HEK293 (cell line): ENCODE measurements around the gene ACHE.

Source experiments
- CTCF ChIA-PET: fragments of 350-600 bp; formaldehyde crosslinking; extraction: SDS; loops from one replicate; lab custom pipeline; 2021; ENCODE audit warnings: antibody characterized with exemption; lab: Yijun Ruan, JAX
- POLR2A ChIA-PET: fragments of 300-600 bp; formaldehyde crosslinking; extraction: SDS; loops from one replicate; lab custom pipeline; 2020; ENCODE audit warnings: antibody characterized with exemption, inconsistent platforms; lab: Yijun Ruan, JAX
- H3K27ac ChIP-seq: fragments of 200-500 bp; sonication (Bioruptor generic); 2 replicates; pipeline ENCODE4 v1.5.1; 2014; ENCODE audit warnings: low read depth, low read length, control low read depth, inconsistent platforms; ENCODE audit errors: extremely low read depth
- H3K36me3 ChIP-seq, 2 experiments: fragments of 200-500 bp in 1 of 2; sonication (Bioruptor generic) in 1 of 2; 1 replicate in 1 of 2; 2 replicates in 1 of 2; pipeline ENCODE4 v1.5.1; 2014 to 2017; ENCODE audit warnings: inconsistent platforms in 2 of 2, low read length in 2 of 2; ENCODE audit not compliant: control insufficient read depth in 2 of 2, insufficient read depth in 1 of 2
- H3K4me1 ChIP-seq: fragments of 200-500 bp; sonication (Bioruptor generic); 2 replicates; pipeline ENCODE4 v1.5.1; 2014; ENCODE audit warnings: mild to moderate bottlenecking, low read length, inconsistent platforms; ENCODE audit not compliant: control insufficient read depth, insufficient read depth
- H3K4me3 ChIP-seq: 2 replicates; pipeline ENCODE4 v1.5.1; 2011; ENCODE audit warnings: low read depth, mild to moderate bottlenecking, control low read depth, low read length, moderate library complexity
- H3K9me3 ChIP-seq: fragments of 200-500 bp; sonication (Bioruptor generic); 2 replicates; pipeline ENCODE4 v1.5.1; 2014; ENCODE audit warnings: low read depth, low read length, inconsistent platforms; ENCODE audit not compliant: control insufficient read depth, insufficient read depth
- BCL11B ChIP-seq: fragments of 450-650 bp; formaldehyde crosslinking; IDR thresholded peaks from 2 replicates; pipeline ENCODE4 v1.5.1; 2016; ENCODE audit warnings: low read depth, missing biosample characterization, missing genetic modification characterization
- HIC1 ChIP-seq: fragments of 450-650 bp; formaldehyde crosslinking; IDR thresholded peaks from 2 replicates; pipeline ENCODE4 v1.5.1; 2016; ENCODE audit warnings: missing biosample characterization, missing genetic modification characterization
- RBAK ChIP-seq: fragments of 450-650 bp; formaldehyde crosslinking; IDR thresholded peaks from 2 replicates; pipeline ENCODE4 v1.5.1; 2016; ENCODE audit warnings: missing biosample characterization, missing genetic modification characterization
- TRIM28 ChIP-seq: IDR thresholded peaks from 2 replicates; pipeline ENCODE4 v1.6.1; 2011; ENCODE audit warnings: low read length, control low read depth, borderline replicate concordance
- YY1 ChIP-seq: fragments of 450-650 bp; formaldehyde crosslinking; IDR thresholded peaks from 2 replicates; pipeline ENCODE4 v1.5.1; 2018; ENCODE audit warnings: missing biosample characterization, missing genetic modification characterization
- ZBTB11 ChIP-seq: fragments of 450-650 bp; formaldehyde crosslinking; conservative IDR thresholded peaks from 2 replicates; pipeline ENCODE4 v1.5.1; 2016; ENCODE audit warnings: low read depth, missing biosample characterization, missing genetic modification characterization
- ZBTB21 ChIP-seq: fragments of 450-650 bp; formaldehyde crosslinking; IDR thresholded peaks from 2 replicates; pipeline ENCODE4 v1.5.1; 2017; ENCODE audit warnings: missing biosample characterization, missing genetic modification characterization
- ZFHX2 ChIP-seq: fragments of 450-650 bp; formaldehyde crosslinking; conservative IDR thresholded peaks from 2 replicates; pipeline ENCODE4 v1.5.1; 2016; ENCODE audit warnings: missing biosample characterization, missing genetic modification characterization
- ZNF169 ChIP-seq: fragments of 450-650 bp; formaldehyde crosslinking; IDR thresholded peaks from 2 replicates; pipeline ENCODE4 v1.5.1; 2016; ENCODE audit warnings: missing biosample characterization, missing genetic modification characterization
- ZNF175 ChIP-seq: fragments of 450-650 bp; formaldehyde crosslinking; IDR thresholded peaks from 2 replicates; pipeline ENCODE4 v1.5.1; 2016; ENCODE audit warnings: missing biosample characterization, missing genetic modification characterization
- ZNF184 ChIP-seq: fragments of 450-650 bp; IDR thresholded peaks from 2 replicates; pipeline ENCODE4 v1.5.1; 2018; ENCODE audit warnings: missing biosample characterization, mild to moderate bottlenecking, missing genetic modification characterization
- ZNF2 ChIP-seq: fragments of 450-650 bp; formaldehyde crosslinking; IDR thresholded peaks from 2 replicates; pipeline ENCODE4 v1.5.1; 2016; ENCODE audit warnings: missing biosample characterization, missing genetic modification characterization
- ZNF280D ChIP-seq: fragments of 450-650 bp; formaldehyde crosslinking; IDR thresholded peaks from 2 replicates; pipeline ENCODE4 v1.5.1; 2016; ENCODE audit warnings: missing biosample characterization, missing genetic modification characterization
- ZNF398 ChIP-seq: fragments of 450-650 bp; formaldehyde crosslinking; IDR thresholded peaks from 2 replicates; pipeline ENCODE4 v1.5.1; 2017; ENCODE audit warnings: missing biosample characterization, missing genetic modification characterization
- ZNF426 ChIP-seq: fragments of 450-650 bp; formaldehyde crosslinking; IDR thresholded peaks from 2 replicates; pipeline ENCODE4 v1.5.1; 2017; ENCODE audit warnings: missing biosample characterization, missing genetic modification characterization, mild to moderate bottlenecking, inconsistent platforms, moderate library complexity
- ZNF501 ChIP-seq: fragments of 450-650 bp; formaldehyde crosslinking; IDR thresholded peaks from 2 replicates; pipeline ENCODE4 v1.5.1; 2016; ENCODE audit warnings: missing biosample characterization, missing genetic modification characterization
- ZNF529 ChIP-seq: fragments of 450-650 bp; formaldehyde crosslinking; IDR thresholded peaks from 2 replicates; pipeline ENCODE4 v1.5.1; 2017; ENCODE audit warnings: missing genetic modification characterization, missing biosample characterization; ENCODE audit not compliant: insufficient replicate concordance
- ZNF555 ChIP-seq: fragments of 450-650 bp; formaldehyde crosslinking; conservative IDR thresholded peaks from 2 replicates; pipeline ENCODE4 v1.5.1; 2017; ENCODE audit warnings: missing biosample characterization, mild to moderate bottlenecking, missing genetic modification characterization, inconsistent platforms
- ZNF658 ChIP-seq: fragments of 450-650 bp; formaldehyde crosslinking; IDR thresholded peaks from 2 replicates; pipeline ENCODE4; 2016; ENCODE audit warnings: missing biosample characterization, missing genetic modification characterization
- ZNF791 ChIP-seq: fragments of 450-650 bp; formaldehyde crosslinking; IDR thresholded peaks from 2 replicates; pipeline ENCODE4 v1.5.1; 2016; ENCODE audit warnings: missing biosample characterization, missing genetic modification characterization

The ACHE gene

GRCh38 chr7:100908512-100908911, 12.8 kb upstream of the ACHE start:
- no peaks in the 10 kb centered on the region for H3K36me3 ChIP-seq
- POLR2A ChIA-PET, result no interaction called here
- no peaks in the 10 kb centered on the region for H3K9me3 ChIP-seq
- H3K27ac ChIP-seq, result no peak overlapping the region
- no peaks in the 10 kb centered on the region for H3K4me1 ChIP-seq
- CTCF ChIA-PET, result no interaction called here
- TF ChIP-seq ZNF184 (tag by site-specific recombination), result peak; percentile 97
- no peak for TF ChIP-seq ZBTB21 (tag by site-specific recombination)
- no peak overlapping the region for H3K4me3 ChIP-seq

GRCh38 chr7:100902638-100903037, 7.0 kb upstream of the ACHE start:
- H3K27ac ChIP-seq, result no peak overlapping the region
- H3K4me1 ChIP-seq, result no peaks in the 10 kb centered on the region
- no peak overlapping the region for H3K4me3 ChIP-seq
- ChIA-PET POLR2A (no interaction called here), CTCF (interaction anchor here (0.7 to 3.9 kb wide), 2 partner anchors 156 to 183 kb away, joined by 3 to 22 read pairs; no protein-coding TSS in a partner anchor)
- H3K36me3 ChIP-seq, result no peaks in the 10 kb centered on the region
- no peaks in the 10 kb centered on the region for H3K9me3 ChIP-seq
- no peak for TF ChIP-seq ZBTB11
- TF ChIP-seq ZFHX2 (tag by site-specific recombination), result no peak
- TF ChIP-seq ZNF658, result no peak
- no peak for TF ChIP-seq ZNF791
- TF ChIP-seq ZNF426 (tag by site-specific recombination), result no peak
- no peak for TF ChIP-seq ZNF555 (tag by site-specific recombination)
- no peak for TF ChIP-seq ZNF2 (tag by site-specific recombination)
- no peak for TF ChIP-seq ZNF529 (tag by site-specific recombination)
- no peak for TF ChIP-seq ZNF398 (tag by site-specific recombination)
- no peak for TF ChIP-seq ZNF175 (tag by site-specific recombination)
- no peak for TF ChIP-seq RBAK (tag by site-specific recombination)
- no peak for TF ChIP-seq TRIM28
- no peak for TF ChIP-seq YY1 (tag by site-specific recombination)
- TF ChIP-seq BCL11B (tag by site-specific recombination), result no peak
- no peak for TF ChIP-seq ZNF169

GRCh38 chr7:100901921-100902332, 6.2 kb upstream of the ACHE start:
- Histone ChIP-seq H3K9me3 (no peaks in the 10 kb centered on the region), H3K4me1 (no peaks in the 10 kb centered on the region), H3K4me3 (no peak overlapping the region), H3K36me3 (no peaks in the 10 kb centered on the region), H3K27ac (no peak overlapping the region)
- ChIA-PET CTCF (interaction anchor here (0.5 to 3.9 kb wide), 3 partner anchors 157 to 290 kb away, joined by 3 to 22 read pairs (median 3); no protein-coding TSS in a partner anchor), POLR2A (no interaction called here)
- no peak for TF ChIP-seq HIC1 (tag by site-specific recombination)
- TF ChIP-seq ZNF501 (tag by site-specific recombination), result no peak
- TF ChIP-seq ZNF280D (tag by site-specific recombination), result no peak
